ENCODE results near the gene CGB1.
"Not testable (repeated sequence)": the region's sequence is repeated elsewhere in the genome, so short reads cannot be mapped to it uniquely, and the experiment has no call there.

DNA sequence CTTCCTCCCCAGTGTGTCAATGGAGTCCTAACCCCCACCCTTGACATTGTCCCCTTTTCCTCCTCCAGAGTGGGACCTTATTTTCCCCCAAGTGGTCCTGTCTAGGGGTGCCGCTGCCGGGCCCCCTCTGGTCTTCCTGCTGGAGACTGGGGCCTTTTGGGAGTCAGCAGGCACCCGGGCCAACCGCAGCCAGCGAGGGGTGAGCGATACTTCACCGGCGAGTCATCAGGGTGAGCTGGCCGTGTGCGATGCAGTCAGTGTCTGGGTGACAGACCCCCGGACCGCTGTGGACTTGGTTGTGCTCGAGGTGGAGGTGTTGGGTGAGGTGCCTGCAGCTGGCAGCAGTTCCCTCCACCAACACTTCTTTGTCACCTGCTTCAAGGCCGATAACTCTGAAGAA lies 6.9 kb downstream of the CGB1 start:
- TF ChIP-seq ZNF737 (CRISPR knock-in tag; IDR thresholded peaks at IDR 0.05; ENCODE audit: borderline replicate concordance); POLR2A (IDR thresholded peaks at IDR 0.05; ENCODE audit: insufficient read depth in 1 of 2, low read depth in 2 of 2, low read length in 2 of 2); ELF1 (CRISPR knock-in tag; IDR thresholded peaks at IDR 0.05); HOXD1 (CRISPR knock-in tag; IDR thresholded peaks at IDR 0.05); STAT5B (CRISPR knock-in tag; IDR thresholded peaks at IDR 0.05); PHF8 (CRISPR knock-in tag; IDR thresholded peaks at IDR 0.05); EZH2 (conservative IDR thresholded peaks at IDR 0.05; ENCODE audit: low read depth, low read length): not testable (repeated sequence)
- TF ChIP-seq, protein P1, sequence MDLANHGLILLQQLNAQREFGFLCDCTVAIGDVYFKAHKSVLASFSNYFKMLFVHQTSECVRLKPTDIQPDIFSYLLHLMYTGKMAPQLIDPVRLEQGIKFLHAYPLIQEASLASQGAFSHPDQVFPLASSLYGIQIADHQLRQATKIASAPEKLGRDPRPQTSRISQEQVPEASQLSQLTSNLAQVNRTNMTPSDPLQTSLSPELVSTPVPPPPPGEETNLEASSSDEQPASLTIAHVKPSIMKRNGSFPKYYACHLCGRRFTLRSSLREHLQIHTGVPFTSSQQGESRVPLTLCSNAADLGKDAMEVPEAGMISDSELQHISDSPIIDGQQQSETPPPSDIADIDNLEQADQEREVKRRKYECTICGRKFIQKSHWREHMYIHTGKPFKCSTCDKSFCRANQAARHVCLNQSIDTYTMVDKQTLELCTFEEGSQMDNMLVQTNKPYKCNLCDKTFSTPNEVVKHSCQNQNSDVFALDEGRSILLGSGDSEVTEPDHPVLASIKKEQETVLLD (CRISPR knock-in tag; IDR thresholded peaks at IDR 0.05; ENCODE audit: low read depth) = not testable (repeated sequence)
